ENCODE data around the gene CNGA2.

Gene CNGA2

GRCh38 chrX:151713849-151714248, 20.7 kb upstream of the CNGA2 start:
- peak; percentile 67 for DNase-seq

GRCh38 chrX:151714362-151714761, 20.2 kb upstream of the CNGA2 start:
- DNase-seq, result no peak

GRCh38 chrX:151715752-151716151, 18.8 kb upstream of the CNGA2 start, which contains the start of gene FATE1:
Gene FATE1, plus strand, starts transcription at chrX:151716035. Its CDS starts 85 bp downstream, at chrX:151716120.
- no peak for DNase-seq

- DNase-seq, result peak; percentile 77
Measured at GRCh38 chrX:151722241-151722846, 12.2 kb upstream of the CNGA2 start.

GRCh38 chrX:151723156-151723760, 11.3 kb upstream of the CNGA2 start:
- DNase-seq, result no peak

GRCh38 chrX:151724563-151725337, 9.8 kb upstream of the CNGA2 start:
- DNase-seq, result no peak

- no peak for DNase-seq
Measured at GRCh38 chrX:151725338-151725614, 9.3 kb upstream of the CNGA2 start.

GRCh38 chrX:151726751-151727150, 7.8 kb upstream of the CNGA2 start:
- no peak for DNase-seq

GRCh38 chrX:151727346-151727745, 7.2 kb upstream of the CNGA2 start:
- no peak for DNase-seq

- no peak for DNase-seq
Measured at GRCh38 chrX:151729056-151729725, 5.4 kb upstream of the CNGA2 start.

GRCh38 chrX:151735219-151735618, 673 bp downstream of the CNGA2 start:
- DNase-seq, result no peak

GRCh38 chrX:151736685-151737084, 2.1 kb downstream of the CNGA2 start:
- DNase-seq, result no peak

GRCh38 chrX:151737494-151737893, 2.9 kb downstream of the CNGA2 start:
- DNase-seq, result no peak

GRCh38 chrX:151738751-151739150, 4.2 kb downstream of the CNGA2 start:
- DNase-seq, result no peak

- DNase-seq, result no peak
Measured at GRCh38 chrX:151741606-151742005, 7.1 kb downstream of the CNGA2 start.

- no peak for DNase-seq
Measured at GRCh38 chrX:151742311-151742710, 7.8 kb downstream of the CNGA2 start.

- no peak for DNase-seq
Measured at GRCh38 chrX:151743651-151744470, 9.3 kb downstream of the CNGA2 start.

GRCh38 chrX:151745651-151746050, 11.1 kb downstream of the CNGA2 start:
- no peak for DNase-seq

- no peak for DNase-seq
Measured at GRCh38 chrX:151746502-151746901, 12.0 kb downstream of the CNGA2 start.

GRCh38 chrX:151750511-151750910, 16.0 kb downstream of the CNGA2 start:
- DNase-seq, result peak; percentile 19

- DNase-seq, result no peak
Measured at GRCh38 chrX:151752847-151753246, 18.3 kb downstream of the CNGA2 start.

GRCh38 chrX:151753313-151754046, 18.9 kb downstream of the CNGA2 start:
- DNase-seq, result peak; percentile 85

Data from islet precursor cell (in vitro differentiated cells).